NCI-H1930 (cell line): ENCODE measurements around the gene ADGRB3.
"Not testable (repeated sequence)": the region's sequence is repeated elsewhere in the genome, so short reads cannot be mapped to it uniquely, and the experiment has no call there.

Source experiments
- DNase-seq, 2 experiments: peaks; one replicate each; lab custom pipeline; 2025; lab: John Stamatoyannopoulos, UW

ADGRB3 gene

DNA sequence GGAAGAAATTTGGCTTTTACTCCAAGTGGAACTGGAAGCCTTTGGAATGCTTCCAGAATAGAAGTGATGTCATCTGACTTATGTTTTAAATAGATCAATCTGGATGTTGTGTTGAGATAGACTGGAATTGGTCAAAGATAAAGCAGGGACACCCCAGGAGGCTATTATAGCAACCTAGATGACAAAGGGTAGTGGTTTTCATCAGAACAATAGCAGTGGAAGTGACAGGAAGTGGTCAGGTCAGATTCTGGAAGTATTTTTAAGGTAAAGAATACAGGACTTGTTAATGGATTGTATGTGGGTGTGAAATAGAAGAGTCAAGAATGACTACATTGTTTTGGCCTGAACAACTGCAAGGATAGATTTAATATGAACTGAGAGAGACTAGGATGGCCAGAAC, 191.4 kb downstream of the ADGRB3 start:
- DNase-seq = no peak

- DNase-seq = no peak
Observed at GRCh38 chr6:68834551-68834950, 199.5 kb downstream of the ADGRB3 start.

DNA sequence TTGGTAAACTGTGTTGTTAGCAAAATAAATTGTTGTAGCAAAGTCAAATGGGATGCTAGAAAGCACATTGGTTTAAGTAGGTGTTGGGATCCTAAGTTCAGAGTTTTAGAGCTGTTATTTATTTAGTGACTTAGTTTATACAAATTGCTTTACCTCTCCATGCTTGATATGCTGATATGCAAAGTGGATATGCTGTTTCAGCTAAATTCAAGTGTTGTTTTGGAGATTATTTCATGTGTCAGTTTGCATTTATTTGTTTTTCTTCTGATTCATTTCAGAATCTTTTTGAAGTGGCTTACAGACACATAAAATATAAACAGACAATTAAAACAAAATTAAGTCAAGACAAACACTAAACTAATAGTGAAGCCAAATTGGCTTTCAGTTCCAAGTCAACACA, 203.5 kb downstream of the ADGRB3 start:
- no peak for DNase-seq

DNA sequence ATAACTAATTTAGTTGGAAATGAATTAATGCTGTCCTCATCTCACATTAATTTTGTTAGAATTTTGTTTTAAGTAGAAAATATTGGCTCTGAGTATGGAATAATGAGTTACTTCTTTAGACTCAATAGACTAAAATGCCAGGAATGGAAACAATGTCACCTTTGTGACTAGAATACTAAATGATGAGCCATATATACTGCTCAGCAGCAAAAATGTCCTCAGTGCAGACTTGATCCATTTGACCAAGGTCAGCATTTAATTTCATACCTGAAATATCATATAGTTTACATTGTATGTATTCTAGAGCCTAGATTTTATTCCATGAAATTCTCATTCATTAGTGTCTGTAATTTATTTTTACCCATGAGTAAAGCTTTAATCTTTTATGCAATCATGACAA, 217.7 kb downstream of the ADGRB3 start:
- DNase-seq = no peak

DNA sequence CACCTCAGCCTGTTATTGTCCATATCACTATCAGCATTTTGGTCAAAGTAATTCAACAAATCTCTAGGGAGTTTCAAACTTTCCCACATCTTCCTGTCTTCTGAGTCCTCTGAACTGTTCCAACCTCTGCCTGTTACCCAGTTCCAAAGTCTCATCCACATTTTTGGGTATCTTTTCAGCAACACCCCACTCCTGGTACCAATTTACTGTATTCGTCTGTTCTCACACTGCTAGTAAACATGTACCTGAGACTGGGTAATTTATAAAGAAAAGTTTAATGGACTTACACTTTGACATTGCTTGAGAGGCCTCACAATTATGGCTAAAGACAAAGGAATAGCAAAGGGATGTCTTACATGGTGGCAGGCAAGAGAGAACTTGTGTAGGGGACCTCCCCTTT, 224.2 kb downstream of the ADGRB3 start:
- DNase-seq = no peak

GRCh38 chr6:68868646-68869045, 233.6 kb downstream of the ADGRB3 start:
- no peak for DNase-seq

GRCh38 chr6:68873236-68873635, 238.2 kb downstream of the ADGRB3 start:
- DNase-seq = no peak

DNA sequence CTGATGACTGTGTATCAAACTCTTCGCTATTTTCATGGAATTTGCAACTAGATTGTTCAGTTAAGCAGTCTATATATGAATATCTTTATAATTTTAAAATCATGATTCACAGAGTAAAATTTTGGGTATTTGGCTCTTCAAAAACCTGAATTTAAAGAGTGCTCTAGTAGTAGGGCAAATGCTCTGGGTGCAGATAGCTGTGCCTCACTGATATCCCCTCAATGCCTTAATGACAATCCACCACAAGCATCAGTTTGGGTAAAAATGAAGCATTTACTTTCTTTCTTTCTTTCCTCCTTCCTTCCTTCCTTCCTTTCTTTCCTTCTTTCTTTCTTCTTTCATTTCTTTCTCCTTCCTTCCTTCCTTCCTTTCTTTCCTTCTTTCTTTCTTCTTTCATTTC, 239.7 kb downstream of the ADGRB3 start:
- DNase-seq = no peak

DNA sequence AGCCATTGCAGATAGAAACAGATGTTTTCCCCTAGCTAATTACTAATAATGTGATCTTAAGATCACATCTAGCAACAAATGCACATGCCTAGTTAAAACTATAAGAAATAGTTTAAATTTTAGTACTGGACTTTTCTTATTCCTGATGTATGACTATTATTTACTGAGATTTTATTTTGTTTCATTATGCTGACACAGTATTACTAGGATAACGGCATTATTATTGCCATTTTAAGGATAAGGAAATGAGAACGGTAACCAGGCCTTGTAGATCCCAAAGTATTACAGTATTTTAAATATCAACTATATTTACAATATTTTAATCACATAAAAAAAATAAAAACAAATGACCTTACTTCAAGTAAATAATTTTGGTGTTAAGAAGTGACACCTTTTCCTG, 240.3 kb downstream of the ADGRB3 start:
- no peak for DNase-seq

GRCh38 chr6:68876792-68877493, 241.9 kb downstream of the ADGRB3 start:
- DNase-seq = peak in 1 of 2 experiments; percentile 11

GRCh38 chr6:68880050-68880813, 245.2 kb downstream of the ADGRB3 start:
- DNase-seq = no peak

DNA sequence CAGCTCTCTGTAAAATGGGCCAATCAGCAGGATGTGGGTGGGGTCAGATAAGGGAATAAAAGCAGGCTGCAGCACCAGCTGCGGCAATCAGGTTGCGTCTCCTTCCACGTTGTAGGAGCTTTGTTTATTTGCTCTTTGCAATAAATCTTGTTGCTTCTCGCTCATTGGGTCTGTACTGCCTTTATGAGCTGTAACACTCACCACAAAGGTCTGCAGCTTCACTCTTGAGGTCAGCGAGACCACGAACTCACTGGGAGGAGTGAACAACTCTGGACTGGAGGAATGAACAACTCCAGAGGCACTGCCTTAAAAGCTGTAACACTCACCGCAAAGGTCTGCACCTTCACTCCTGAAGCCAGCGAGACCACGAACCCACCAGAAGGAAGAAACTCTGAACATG, 248.2 kb downstream of the ADGRB3 start:
- DNase-seq = not testable (repeated sequence)

DNA sequence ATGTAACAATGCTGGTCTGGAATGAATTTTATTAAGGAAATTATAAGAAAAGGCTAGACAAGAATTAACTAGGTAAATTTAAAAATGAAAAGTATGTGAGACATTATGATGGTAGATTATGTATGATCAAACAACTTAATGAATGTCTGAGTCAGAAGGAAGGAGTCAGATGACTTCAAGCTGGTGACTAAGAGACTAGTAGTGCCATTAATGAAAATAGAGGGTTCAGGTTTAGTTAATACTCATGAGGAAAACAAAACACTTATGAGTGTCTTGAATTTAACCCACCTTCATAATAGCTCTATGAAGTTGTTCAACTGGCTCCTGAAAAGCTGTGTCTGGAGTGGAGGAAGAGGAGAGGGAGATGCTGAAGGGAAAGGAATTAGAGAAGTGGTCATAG, 256.3 kb downstream of the ADGRB3 start:
- no peak for DNase-seq

DNA sequence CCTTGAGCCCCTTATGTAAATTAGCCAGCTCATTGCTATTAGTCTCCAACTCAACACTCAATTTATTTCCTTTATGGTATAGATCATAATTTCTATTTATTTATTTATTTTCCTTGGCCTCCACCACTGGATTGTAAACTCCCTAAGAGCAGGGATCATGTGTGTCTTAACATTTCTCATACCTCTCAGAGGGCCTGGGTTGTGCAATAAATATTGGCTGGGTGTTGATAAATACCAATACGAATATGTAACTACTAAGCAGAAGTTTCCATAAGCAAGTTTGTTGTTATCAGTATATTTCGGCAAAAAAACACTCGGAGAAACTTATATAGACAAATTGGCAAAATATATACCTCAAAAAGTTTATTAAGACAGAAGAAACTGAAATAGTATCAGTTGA, 257.4 kb downstream of the ADGRB3 start:
- no peak for DNase-seq

GRCh38 chr6:68895929-68896328, 260.8 kb downstream of the ADGRB3 start:
- no peak for DNase-seq

- DNase-seq = no peak
Observed at GRCh38 chr6:68901044-68901443, 266.0 kb downstream of the ADGRB3 start.

GRCh38 chr6:68911334-68911733, 276.3 kb downstream of the ADGRB3 start:
- no peak for DNase-seq

GRCh38 chr6:68911811-68912210, 276.7 kb downstream of the ADGRB3 start:
- DNase-seq = no peak

DNA sequence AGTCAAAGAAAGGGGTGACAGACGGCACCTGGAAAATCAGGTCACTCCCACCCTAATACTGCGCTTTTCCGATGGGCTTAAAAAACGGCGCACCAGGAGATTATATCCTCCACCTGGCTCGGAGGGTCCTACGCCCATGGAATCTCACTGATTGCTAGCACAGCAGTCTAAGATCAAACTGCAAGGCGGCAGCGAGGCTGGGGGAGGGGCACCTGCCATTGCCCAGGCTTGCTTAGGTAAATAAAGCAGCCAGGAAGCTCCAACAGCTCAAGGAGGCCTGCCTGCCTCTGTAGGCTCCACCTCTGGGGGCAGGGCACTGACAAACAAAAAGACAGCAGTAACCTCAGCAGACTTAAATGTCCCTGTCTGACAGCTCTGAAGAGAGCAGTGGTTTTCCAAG, 277.7 kb downstream of the ADGRB3 start:
- DNase-seq = not testable (repeated sequence)

- no peak for DNase-seq
Observed at GRCh38 chr6:68915586-68915985, 280.5 kb downstream of the ADGRB3 start.

DNA sequence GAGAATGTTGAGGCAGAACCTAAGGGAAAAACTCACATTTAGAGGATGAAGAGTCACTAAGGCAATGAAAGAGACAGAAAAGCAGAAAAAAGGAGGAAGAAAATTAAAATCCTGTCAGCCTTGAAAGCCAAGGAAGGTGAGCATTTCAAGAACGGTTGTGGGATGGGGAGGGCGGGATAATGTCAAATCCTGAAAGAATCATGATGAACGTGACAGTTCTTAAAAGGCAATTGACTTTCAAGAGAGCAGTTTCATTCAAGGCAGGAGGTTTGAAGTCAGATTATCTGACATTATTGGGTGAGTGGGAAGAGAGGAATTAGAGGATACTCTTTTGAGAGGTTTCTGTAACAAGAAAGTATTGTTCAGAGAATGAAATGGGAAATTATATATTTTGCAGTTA, 284.5 kb downstream of the ADGRB3 start:
- no peak for DNase-seq

GRCh38 chr6:68941345-68941744, 306.3 kb downstream of the ADGRB3 start:
- DNase-seq = no peak

GRCh38 chr6:68947721-68948120, 312.6 kb downstream of the ADGRB3 start:
- DNase-seq = no peak

GRCh38 chr6:68951270-68951669, 316.2 kb downstream of the ADGRB3 start:
- no peak for DNase-seq
